Stimulated activated CD8-positive, alpha-beta memory T cell treated with anti-CD3 and anti-CD28 coated beads, Interleukin-12 subunit alpha, Interleukin-12 subunit beta, amount 100 ng/mL, for 24 hours (primary cell): ENCODE data around the gene EOLA2.
"Not testable (repeated sequence)": the region's sequence is repeated elsewhere in the genome, so short reads cannot be mapped to it uniquely, and the experiment has no call there.

Experiments
- DNase-seq: peaks from one replicate; pipeline ENCODE4 v3.0.0-alpha.2; 2020; ENCODE audit errors: extremely low read depth

The EOLA2 gene

DNA sequence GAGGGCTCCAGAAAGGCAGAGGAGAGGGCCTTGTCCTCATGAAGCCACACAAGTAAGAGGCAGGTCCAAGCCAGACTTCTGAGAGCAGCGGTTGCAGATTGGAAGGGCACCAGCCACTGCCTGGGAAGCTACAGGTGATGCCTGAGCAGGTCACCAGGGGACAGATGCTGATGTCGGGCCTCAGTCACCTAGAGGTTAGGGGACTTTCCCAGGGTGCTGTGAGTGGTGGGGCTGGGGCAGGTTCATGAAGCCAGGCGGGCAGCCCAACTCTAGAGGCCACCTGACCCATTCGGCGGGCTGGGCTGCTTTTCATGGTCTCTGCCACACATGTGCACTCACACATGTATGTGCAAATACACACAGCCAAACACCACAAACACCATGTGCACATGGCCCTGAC is 5.3 kb downstream of the EOLA2 start:
- DNase-seq: not testable (repeated sequence)

DNA sequence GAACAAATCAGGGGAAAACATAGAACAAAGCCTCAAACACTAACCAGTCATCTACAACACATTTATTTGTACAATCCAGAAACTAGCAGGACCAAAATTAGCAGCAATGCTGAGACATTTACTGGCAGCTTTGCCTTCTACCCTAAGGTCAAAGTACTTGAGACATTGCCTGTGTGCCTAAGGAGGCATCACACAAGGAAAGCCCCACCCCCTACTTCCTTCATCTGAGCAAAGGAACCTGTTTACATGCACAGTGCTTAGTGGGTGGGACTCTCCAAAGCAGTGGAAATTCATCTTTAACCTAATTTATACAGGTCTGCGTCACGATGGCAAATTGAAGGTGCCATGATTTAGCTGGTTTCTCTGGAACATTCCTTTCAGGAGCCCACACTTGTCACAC is 6.1 kb downstream of the EOLA2 start:
- not testable (repeated sequence) for DNase-seq

DNA sequence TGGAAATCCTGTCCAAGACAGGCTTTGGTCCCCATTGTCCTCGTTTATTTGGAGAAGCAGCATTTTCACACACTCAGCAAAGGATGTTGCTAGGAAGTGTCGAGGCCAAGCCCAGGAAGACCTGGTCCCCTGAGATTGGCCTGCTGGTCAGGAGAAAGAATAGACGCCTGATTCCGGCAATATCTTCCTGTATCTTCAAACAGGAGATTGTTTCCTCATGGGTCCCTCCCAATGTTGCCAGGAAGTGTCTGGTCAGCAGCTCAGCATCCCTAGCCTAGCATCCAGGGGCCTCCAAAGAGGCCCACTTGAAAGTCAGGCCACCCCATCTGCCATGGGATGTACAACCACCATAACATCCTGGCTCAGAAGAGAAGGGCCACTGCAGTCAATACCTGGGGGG is 6.9 kb downstream of the EOLA2 start:
- DNase-seq: not testable (repeated sequence)

DNA sequence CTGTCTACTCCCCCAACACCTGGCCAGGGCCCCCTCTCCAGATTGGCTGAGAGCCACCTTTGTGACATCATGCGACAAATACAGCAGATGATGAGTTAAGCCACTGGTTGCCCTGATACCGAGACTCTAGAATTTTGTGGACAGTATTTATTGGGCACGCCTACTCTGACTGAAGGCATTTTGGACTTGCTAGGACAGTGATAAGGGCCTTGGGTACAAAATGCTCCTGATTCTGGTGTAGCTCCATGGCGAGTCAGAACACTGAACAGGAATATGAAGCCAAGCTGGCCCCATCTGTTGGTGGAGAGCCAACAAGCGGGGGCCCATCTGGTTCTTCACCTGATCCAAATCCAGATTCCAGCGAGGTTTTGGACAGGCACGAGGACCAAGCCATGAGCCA is 8.9 kb downstream of the EOLA2 start, which contains the start of gene HSFX4:
Gene HSFX4, plus strand, starts transcription at position 174 of the 400 bp plus-strand sequence. Its CDS starts 72 bp downstream, at position 246.
- DNase-seq: not testable (repeated sequence)

DNA sequence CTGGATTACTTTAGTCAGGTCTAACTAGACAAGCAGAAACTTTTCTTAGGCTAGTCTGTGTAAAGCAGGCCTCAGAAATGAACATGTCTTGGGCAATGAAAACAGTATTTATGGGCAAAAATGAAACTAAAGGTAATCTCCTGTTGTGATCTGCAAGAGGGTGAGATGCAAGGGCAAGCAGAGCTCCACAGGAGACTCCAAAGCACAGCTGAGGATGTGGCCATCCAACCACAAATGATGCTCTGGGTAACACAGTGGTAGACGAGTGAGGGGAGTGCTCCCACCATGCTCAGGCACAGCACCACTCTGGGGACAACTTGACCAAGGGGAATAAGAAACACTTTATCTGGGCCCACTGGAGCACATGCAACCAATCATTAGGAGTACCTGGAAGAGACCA is 9.7 kb downstream of the EOLA2 start:
- not testable (repeated sequence) for DNase-seq

DNA sequence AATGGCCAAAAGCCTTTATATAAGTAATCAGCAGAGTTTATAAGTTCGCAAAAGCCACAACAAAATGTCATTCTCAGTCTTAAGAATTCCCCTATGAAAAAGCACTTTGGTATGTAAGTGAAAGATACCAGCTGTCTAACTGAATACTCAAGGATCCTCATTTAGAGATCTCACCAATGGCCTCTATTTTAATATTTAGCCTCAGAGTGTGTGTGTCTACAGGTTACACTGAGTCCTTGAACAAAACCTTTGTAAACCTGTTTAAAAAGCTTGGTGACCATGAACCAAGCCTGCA is 10.4 kb downstream of the EOLA2 start:
- DNase-seq: not testable (repeated sequence)

DNA sequence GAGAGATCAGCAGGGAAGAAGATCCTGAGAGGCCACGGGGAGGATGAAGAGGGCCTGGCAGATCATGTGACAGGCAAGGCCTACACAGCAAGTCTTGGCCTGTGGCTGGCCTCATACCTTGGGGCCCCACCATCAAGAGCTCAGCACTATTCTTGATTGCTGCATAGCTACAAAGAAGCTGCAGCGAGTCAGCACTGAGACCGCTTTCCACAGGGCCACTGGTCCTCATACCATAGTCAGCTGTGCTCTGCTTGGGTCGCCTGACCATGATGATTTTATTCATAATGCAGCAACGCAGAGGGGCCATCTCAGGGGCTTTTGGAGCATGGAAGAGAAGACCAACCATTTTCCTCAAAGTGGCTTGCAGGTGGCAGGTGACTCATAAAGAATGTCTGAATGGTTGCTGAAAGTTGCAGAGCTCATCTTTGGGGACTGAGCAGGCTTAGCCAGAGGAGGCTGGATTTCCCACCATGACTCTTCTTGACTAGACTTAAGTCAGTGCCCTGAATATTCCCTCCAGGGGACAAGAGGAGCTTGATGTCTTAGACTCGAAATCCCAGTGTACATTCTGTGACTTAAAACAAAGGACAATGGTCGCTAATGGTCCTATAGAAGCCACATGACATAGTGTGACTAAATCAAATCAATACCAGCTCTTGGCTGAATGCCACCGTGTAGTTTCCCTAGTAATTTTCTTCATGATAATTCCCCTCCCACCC is 10.9 kb downstream of the EOLA2 start:
- not testable (repeated sequence) for DNase-seq

DNA sequence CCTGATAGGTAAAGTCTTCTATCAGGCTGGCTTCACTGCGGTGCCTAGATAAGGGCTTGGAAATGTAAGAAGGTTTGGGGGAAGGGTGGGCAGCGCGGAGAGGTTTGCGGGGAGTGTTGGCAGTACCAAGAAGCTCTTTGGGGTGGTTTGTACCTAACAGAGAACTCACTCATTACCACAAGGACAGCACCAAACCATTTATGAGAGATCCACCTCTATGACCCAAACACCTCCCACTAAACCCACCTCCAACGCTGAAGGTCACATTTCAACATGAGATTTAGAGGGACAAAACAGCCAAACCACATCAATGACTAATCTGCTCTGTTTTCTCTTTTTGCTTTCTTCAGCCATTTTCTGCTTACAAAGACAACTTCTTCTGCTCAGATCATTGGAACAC is 13.9 kb downstream of the EOLA2 start:
- DNase-seq: not testable (repeated sequence)

DNA sequence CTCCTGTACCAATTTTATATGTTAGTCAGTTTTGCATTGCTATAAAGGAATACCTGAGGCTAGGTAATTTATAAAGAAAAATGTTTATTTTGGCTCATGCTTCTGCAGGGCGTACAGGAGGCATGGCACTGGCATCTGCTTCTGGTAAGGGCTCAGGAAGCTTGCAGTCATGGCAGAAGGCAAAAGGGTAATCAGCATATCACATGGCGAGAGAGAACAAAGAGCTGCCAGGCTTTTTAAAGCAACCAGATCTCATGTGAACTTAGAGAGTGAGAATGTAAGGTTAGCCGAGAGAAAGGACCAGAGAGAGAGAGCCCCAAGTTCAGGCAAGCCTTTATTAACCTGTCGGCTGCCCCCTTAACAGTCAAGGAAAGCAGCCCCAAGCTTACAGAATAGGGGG is 14.5 kb downstream of the EOLA2 start:
- not testable (repeated sequence) for DNase-seq

DNA sequence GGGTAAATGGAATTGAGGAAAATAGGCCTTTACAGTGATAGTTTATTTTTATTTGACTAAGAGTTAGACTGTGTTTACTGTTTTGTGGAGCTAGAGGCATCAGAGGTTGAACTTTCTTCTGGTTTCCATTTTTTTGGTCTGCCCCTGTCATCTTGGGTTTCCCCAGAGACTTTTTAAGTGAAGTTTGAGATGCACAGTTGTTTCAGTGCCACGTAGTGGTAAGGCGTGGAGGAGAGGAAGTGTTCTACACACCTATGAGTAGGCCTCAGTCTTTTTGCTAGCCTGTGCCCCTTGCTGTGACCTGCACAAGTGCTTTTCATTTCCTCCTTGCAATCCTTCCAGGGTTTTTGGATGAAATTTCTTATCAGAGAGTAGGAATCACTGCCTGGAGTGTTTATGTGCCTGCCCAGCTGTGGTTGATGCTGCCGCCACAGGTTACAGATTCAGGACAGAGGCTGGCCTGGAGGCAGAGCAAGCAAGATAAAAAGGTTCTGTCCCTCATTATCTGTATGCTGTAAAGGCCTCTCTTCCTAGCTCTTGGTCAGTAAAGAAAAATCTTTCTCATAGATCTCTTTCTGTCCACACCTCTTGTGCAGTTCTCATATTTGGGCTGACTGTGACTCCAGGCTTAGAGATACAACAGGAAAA is 21.4 kb downstream of the EOLA2 start:
- no peak for DNase-seq

DNA sequence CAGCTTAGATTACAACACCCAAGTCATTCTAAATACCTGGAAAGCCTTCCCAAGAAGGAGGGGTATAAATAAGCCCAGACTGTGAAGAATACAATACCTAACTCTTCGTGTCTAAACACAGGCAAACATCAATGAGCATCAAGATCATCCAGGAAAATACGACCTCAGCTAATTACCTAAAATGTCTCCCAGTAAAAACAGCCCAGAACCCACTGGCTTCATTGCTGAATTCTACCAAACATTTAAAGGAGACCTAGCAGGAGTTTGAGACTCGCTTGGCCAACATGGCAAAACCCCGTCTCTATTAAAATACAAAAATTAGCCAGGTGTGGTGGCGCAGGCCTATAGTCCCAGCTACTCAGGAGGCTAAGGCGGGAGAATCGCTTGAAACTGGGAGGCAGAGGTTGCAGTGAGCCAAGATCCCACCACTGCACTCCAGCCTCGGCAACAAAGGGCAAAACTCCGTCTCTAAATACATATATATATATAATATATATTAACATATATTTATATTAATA is 28.1 kb downstream of the EOLA2 start:
- DNase-seq: no peak

DNA sequence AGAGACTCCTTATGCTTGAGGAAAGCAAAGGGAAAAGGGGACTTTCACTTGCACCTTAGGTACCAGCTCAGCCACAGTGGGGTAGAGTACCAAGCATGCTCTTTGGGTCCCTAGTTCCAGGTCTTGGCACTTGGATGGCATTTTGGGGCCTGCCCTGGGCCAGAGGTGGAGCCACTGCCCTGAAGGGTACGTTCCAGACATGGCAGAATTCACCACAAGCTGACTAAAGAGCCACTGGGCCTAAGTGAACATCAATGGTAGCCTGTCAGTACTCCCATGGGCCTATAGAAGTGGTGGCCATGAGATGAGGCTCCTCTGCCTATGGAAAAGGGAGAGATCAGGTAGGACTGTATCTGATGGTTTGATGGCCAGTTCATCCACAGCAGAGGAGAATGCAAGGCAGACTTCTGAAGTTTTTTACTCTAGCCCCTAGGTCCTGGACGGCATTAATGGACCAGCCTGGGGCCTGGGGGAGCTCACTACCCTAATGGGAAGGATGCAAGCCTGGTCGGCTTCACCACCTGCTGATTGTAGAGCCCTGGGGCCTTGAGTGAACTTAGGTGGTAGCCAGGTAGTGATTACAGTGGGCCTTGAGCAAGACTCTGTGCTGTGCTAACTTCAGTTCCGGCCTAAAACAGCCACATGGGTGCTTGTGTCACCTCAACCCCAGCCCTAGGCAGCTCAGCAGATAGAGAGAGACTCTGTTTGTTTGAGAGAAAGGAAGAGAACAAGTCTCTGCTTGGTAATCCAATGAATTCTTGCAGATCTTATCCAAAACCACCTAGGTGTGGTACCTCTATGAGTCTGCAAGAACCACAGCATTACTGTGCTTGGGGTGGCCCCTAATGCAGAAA is 28.7 kb downstream of the EOLA2 start:
- DNase-seq: no peak

DNA sequence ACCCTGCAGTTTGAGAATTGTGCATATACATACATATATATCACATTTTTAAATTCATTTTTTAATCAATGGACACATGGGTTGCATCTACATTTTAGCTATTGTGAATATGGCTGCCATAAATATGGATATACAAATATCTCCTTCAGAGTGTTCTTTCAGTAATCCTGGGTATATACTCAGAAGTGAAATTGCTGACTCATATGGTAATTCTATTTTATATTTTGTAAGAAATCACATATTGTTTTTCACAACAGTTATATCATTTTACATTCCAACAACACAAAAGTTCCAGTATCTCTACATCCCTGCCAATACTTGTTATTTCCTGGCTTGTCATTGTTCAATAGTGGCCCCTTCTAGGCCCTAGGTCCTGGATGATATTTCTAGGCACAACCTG is 29.6 kb downstream of the EOLA2 start:
- DNase-seq: no peak

DNA sequence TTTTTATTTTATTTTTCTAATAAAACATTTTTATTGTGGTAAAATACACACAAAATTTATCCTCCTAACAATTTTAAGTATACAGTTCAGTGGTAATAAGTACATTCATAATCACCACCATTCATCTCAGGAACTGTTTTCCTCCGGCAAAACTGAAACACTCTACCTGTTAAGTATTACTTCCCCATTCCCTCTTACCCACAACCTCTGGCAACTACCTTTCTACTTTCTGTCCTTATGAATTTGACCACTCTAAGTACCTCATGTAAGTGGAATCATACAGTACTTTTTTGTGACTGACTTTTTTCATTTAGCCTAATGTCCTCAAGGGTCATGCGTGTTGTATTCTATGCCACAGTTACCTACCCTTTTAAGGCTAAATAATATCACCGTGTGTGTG is 30.0 kb downstream of the EOLA2 start:
- DNase-seq: no peak

DNA sequence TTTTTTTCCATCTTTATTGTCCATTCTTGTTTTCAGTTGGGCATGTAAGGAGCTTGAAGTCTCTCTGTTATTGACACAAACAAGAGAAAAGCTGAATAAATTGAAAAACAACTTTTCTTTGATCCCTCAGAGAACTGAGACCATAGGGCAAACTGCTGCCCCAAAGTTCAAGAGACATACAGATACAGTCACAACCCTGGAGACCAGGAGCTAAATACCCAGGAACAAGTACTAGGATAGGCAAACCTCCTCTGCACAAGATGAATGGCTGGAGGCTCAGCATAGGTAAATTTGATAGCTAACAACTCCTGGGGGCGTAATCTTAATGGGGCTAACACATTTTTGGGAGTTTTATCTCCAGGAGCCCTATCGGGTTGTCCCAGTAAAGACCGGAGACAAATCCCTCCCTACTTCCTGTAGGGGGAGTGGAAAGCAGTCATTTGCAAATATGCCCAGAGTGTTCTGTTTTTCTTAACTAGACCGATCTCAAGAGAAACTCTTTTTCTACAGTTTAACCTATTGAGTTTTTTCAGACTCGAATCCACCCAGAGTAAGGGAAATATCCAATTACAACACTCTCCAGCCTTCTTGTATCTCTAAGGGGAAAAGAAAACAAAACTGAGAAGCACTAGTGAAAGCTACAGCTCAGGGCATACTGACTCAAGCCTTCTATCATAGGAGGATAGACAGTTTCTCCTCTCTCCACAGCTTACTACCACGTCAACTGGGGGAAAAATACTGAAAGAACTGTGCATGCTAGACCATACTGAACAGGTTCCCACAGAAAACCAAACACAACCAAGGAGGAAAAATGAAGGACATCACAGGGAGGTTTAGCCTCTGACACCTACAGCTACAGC is 34.2 kb downstream of the EOLA2 start:
- DNase-seq: no peak

DNA sequence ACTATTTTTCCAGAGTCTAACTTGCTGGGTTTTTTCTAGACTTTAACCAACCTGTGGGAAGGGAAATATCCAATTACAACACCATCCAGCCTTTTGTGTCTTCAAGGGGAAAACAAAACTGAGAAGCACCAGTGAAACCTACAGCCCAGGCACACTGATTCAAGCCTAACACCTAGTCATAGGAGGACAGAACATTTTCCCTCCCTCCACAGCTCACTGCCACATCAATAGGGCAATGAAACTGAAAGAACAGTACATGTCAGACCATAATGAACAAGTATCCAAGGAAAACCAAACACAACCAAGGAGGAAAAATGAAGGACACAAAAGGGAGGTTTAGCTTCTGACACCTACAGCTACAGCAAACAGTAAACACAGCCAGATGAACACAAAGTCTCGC is 39.7 kb downstream of the EOLA2 start:
- DNase-seq: no peak

DNA sequence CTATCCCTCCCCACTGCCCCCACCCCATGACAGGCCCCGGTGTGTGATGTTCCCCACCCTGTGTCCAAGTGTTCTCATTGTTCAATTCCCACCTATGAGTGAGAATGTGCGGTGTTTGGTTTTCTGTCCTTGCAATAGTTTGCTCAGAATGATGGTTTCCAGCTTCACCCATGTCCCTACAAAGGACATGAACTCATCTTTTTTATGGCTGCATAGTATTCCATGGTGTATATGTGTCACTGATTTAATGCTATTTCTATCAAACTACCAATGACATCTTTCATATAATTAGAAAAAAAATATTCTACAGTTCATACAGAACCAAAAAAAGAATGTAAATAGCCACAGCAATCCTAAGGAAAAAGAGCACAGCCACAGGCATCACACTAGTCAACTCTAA is 47.5 kb downstream of the EOLA2 start:
- DNase-seq: not testable (repeated sequence)
